ENCODE results near the gene KMT2E.
"Not testable (repeated sequence)": the region's sequence is repeated elsewhere in the genome, so short reads cannot be mapped to it uniquely, and the experiment has no call there.

KMT2E gene

GRCh38 chr7:105019269-105019668 lies 5.3 kb downstream of the KMT2E start:
- in situ Hi-C loops (cut with HindIII; ENCODE audit: low sequenced_read_pairs), result loop anchor here (5.0 to 10.0 kb wide), 3 partner anchors 37 to 76 kb away; no protein-coding TSS in a partner anchor

- in situ Hi-C loops (cut with HindIII; ENCODE audit: low sequenced_read_pairs), result no loop called here
These were observed 6.9 kb downstream of the KMT2E start for GRCh38 chr7:105020926-105021325.

- in situ Hi-C loops (cut with HindIII; ENCODE audit: low sequenced_read_pairs), result no loop called here
These were observed 7.3 kb downstream of the KMT2E start for GRCh38 chr7:105021352-105021751.

DNA sequence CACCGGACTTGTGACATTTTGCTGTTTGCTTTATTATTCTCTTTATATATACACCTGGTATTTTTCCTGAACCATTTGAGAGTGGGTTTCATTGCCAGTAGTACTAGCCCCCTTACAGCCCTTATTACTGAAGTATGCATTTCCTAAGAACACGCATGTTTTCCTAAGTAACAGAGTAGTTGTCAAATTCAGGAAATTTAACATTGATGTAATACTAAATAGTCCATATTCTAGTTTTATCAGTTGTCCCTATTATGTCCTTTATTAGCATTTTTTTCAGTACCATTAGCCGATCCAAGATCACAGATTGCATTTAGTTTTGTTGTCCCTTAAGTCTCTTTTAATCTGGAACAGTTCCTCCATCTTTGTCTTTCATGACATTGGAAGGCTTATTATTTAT lies 8.0 kb downstream of the KMT2E start:
- in situ Hi-C loops (cut with HindIII; ENCODE audit: low sequenced_read_pairs), result no loop called here

DNA sequence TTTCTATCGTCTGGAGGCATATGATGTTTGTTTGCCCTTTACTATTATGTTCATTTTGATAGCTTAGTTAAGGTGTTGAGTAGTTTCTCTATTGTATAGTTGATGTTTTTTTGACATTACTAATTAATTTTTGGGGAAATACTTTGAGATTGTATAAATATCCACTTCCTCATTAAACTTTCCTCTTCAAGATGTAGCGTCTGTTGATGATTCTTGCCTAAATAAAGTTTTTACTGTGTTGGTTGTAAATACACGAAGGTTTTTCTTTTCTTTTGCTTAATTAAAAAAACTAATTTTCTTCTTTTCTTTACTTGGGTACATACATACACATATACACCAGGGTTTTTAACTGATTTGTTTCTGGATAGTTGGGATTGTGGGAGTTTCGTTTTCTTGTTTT lies 8.5 kb downstream of the KMT2E start:
- in situ Hi-C loops (cut with HindIII; ENCODE audit: low sequenced_read_pairs), result no loop called here

GRCh38 chr7:105024734-105025133 lies 10.7 kb downstream of the KMT2E start:
- in situ Hi-C loops (cut with HindIII; ENCODE audit: low sequenced_read_pairs), result no loop called here

DNA sequence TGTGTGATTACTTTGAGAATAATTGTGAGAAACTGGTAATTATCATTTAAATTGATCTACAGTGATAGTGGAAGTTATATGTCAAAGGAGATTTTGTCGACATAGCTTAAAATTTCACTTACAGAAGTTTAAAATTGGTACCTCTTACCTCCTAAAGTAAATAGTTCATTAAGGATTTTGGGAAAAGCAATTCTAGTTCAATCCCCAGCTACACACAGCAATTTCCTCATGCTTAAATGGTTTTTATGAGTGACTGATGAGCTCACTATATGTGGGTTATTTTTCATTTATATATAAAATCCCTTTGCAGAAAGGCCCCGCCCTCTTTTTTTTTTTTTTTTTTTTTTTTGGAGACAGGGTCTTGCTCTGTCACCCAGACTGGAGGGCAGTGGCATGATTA lies 12.7 kb downstream of the KMT2E start:
- in situ Hi-C loops (cut with HindIII; ENCODE audit: low sequenced_read_pairs), result no loop called here

DNA sequence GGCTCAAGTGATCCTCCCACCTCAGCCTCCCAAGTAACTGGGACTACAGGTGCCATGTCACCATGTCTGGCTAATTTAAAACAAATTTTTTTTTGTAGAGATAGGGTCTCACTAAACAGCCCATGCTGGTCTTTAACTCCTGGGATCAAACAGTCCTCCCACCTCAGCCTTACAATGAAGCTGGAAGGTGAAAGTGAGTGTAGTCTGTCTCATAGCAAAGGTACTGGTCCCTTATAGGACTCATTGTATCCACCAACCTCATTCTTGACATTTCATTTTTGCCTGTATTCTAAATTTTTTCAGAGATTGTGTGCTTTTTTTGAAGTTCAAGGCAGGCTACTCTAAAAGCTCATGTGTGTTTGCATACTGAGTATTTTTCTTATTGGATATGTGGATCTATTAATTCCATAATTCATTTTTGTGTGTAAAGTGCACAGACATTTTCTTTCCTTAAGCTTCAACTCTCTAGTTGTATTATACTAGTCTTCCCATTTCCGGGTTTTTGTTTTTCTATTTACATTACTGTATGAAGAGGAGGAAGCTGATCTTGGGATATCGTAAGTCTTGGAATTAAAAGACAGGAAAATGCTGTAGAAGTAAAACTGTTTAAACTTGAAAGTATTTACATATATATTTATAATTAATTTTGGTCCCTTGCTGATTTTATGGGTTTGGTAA lies 13.3 kb downstream of the KMT2E start:
- in situ Hi-C loops (cut with HindIII; ENCODE audit: low sequenced_read_pairs), result no loop called here

- in situ Hi-C loops (cut with HindIII; ENCODE audit: low sequenced_read_pairs), result no loop called here
These were observed 14.0 kb downstream of the KMT2E start for GRCh38 chr7:105028004-105028403.

DNA sequence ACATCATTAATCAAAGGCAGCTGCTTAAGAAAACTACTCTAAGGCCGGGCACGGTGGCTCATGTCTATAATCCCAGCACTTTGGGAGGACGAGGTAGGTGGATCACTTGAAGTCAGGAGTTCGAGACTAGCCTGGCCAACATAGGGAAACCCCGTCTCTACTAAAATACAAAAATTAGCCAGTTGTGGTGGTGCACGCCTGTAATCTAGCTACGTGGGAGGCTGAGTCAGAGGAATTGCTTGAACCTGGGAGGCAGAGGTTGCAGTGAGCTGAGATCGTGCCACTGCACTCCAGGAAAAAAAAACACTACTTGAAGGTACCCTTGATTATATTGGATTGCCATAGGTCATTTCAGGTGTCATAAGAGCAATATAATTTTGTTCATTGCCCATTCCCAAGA lies 14.9 kb downstream of the KMT2E start:
- in situ Hi-C loops (cut with HindIII; ENCODE audit: low sequenced_read_pairs), result not testable (repeated sequence)

GRCh38 chr7:105030447-105030846 lies 16.4 kb downstream of the KMT2E start:
- in situ Hi-C loops (cut with HindIII; ENCODE audit: low sequenced_read_pairs), result no loop called here

- in situ Hi-C loops (cut with HindIII; ENCODE audit: low sequenced_read_pairs), result no loop called here
These were observed 18.7 kb downstream of the KMT2E start for GRCh38 chr7:105032553-105033214.

- in situ Hi-C loops (cut with HindIII; ENCODE audit: low sequenced_read_pairs), result no loop called here
These were observed 21.3 kb downstream of the KMT2E start for GRCh38 chr7:105035349-105035748.

DNA sequence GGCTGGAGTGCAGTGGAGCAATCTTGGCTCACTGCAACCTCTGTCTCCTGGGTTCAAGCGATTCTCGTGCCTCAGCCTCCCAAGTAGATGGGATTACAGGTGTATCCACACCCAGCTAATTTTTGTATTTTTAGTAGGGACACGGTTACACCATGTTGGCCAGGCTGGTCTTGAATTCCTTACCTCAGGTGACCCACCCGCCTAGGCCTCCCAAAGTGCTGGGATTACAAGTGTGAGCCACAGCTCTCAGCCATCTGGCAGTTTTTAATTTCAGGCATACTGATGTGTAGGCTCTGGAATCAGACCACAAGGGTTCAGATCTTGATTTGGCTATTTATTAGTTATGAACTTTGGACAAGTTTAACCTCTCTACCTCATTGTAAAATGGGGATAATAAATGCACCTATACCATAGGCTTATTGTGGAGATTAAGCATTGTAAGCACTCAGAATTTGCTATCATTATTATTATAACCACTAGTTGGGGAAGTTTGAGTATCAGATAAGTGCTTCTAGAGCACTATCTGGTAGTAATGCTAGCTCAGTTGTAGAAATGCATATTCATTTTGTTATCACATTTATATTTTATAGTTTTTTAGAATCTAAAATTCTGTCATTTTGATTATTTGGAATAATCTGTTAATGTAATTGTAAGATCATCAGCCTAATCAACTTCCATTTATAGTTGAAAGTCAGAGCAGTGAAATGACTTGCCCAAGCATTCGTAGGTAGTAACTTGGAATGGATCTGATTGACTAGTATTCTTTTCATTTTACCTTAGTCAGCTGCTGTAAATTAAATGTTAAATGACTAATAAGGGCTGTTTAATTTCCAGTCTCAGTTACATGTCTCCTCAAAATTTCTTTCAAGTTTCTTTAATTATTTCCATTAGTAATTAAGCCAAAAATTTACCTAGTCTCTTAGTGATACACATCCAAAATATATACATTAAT lies 22.5 kb downstream of the KMT2E start:
- in situ Hi-C loops (cut with HindIII; ENCODE audit: low sequenced_read_pairs), result no loop called here

GRCh38 chr7:105037319-105037718 lies 23.3 kb downstream of the KMT2E start:
- in situ Hi-C loops (cut with HindIII; ENCODE audit: low sequenced_read_pairs), result no loop called here

GRCh38 chr7:105044449-105045070 lies 30.6 kb downstream of the KMT2E start:
- in situ Hi-C loops (cut with HindIII; ENCODE audit: low sequenced_read_pairs), result no loop called here

DNA sequence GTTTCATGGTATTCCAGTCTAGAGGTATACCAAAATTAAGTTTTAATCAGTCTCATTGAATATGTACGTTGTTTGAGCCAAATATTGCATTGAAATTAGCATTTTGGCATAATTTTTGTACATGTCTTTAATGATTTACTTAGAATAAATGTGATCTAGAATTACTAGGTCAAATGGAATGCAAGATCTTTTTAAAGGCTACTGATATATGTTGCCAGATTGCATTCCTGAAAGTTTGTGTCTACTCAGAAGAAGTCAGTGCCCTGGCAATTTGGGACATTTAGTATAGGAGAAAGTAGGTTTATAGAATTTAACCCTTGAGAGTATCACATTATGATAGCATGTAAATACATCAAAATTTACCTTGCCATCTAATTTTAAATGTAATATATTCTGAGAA lies 32.4 kb downstream of the KMT2E start:
- in situ Hi-C loops (cut with HindIII; ENCODE audit: low sequenced_read_pairs), result no loop called here

DNA sequence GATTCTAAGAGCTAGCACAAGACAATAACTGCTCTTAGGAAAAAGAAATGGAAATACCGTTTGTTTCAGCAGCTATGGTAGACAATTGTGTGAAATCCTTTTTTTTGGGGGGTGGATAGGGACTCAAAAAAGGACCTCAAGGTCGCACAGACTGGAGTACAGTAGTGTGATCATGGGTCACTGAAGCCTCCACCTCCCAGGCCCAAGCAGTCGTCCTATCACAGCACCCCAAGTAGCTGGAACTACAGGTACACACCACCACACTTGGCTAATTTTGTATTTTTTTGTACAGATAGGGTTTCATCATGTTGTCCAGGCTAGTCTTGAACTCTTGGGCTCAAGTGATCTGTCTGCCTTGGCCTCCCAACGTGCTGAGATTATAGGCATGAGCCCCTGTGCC lies 33.9 kb downstream of the KMT2E start:
- in situ Hi-C loops (cut with HindIII; ENCODE audit: low sequenced_read_pairs), result no loop called here

DNA sequence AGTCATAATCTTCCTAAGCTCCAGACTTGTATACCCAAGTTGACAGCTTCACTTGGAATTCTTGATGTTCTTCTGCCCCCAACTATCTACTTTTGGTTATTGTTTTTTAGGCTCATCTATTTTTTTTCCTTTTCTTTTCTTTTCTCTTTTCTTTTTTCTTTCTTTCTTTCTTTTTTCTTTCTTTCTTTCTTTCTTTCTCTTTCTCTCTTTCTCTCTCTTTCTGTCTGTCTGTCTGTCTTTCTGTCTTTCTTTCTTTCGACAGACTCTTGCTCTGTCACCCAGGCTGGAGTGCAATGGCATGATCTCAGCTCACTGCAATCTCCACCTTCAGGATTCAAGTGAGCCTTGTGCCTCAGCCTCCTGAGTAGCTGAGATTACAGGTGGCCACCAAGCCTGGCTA lies 36.5 kb downstream of the KMT2E start:
- in situ Hi-C loops (cut with HindIII; ENCODE audit: low sequenced_read_pairs), result no loop called here

DNA sequence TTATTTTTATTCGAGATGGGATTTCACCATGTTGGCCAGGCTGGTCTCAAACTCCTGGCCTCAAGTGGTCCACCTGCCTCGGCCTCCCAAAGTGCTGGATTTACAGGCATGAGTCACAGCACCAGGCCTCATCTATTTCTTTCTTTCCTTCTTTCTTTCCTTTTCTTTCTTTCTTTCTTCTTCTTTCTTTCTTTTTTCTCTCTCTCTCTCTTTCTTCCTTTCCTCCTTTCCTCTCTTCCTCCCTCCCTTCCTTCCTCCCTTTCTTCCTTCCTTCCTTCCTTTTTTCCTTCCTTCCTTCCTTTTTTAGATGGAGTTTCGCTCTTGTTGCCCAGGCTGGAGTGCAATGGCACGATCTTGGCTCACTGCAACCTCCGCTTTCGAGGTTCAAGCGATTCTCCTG lies 36.9 kb downstream of the KMT2E start:
- in situ Hi-C loops (cut with HindIII; ENCODE audit: low sequenced_read_pairs), result not testable (repeated sequence)

DNA sequence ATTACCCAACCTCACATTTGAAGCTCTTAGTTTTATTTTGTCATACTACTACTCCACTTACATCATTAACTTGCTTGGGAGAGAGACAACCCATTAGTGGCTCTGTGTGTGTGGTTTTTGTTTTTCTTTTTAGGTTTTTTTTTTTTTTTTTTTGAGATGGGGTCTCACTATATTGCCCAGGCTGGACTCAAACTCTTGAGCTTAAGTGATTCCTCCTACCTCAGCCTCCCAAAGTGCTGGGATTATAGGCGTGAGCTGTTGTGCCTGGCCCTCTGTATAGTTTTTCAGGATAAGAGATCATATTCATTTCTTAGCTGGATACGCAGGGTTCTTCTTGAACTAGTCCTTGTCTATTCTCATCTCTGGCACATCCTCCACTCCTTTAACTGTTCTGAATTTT lies 41.1 kb downstream of the KMT2E start:
- in situ Hi-C loops (cut with HindIII; ENCODE audit: low sequenced_read_pairs), result no loop called here
